ENCODE results near the gene SLC31A1.

The SLC31A1 gene

DNA sequence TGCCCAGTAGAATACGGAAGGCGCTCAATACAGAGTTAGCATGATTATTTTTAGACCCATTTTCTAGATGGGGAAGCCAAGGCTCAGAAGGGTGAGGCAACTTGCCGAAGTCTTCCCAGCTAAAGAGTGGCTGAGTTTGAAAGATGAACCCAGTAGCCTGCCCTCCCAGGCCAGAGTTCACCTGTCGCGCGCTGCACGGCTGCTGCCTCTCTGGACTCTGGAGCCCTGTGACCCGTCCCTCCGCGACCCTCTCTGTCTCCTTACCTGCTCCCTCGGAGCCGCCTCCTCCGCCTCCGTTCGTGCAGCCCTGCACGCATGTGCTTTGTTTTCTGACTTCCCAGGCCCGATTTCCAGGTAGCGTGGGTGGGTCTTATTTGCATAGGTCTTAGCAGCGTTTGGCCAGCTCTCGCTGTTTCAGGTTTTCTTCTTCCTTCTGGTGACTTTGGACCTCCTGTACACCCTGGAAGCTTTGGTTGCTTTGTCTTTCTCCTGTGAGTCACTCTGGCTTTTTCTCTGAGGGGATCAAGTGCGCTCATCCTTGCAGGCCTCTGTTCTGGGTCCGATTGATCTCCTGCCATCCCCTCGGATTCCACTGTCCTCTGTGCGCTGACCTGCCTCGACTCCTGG, 81.6 kb downstream of the SLC31A1 start, which contains the start of gene RNF183:
TSS of gene RNF183 (minus strand) at position 585 of the 627 bp plus-strand sequence. CDS start 5,192 bp downstream, outside the sequence.
- no peak for DNase-seq (ENCODE audit: low read depth, low spot score)

DNA sequence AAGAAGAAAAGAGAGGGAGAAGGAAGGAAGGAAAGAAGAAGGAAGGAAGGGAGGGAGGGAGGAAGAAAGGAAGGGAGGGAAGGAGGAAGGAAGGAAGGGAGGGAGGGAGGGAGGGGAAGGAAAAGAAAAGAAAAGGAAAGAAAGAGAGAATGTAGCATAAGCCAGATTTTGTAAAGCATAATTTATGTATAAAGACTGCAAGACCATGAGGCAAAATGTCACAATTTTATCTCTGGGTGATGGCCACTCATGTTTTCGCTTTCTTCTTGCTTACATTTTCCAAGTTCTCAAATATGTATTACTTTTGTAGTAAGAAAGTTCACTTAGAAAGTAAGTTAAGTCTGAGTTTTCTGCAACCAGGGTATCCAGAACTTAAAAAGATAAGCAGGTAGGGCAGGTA, 85.2 kb downstream of the SLC31A1 start:
- no peak for DNase-seq (ENCODE audit: low read depth, low spot score)

DNA sequence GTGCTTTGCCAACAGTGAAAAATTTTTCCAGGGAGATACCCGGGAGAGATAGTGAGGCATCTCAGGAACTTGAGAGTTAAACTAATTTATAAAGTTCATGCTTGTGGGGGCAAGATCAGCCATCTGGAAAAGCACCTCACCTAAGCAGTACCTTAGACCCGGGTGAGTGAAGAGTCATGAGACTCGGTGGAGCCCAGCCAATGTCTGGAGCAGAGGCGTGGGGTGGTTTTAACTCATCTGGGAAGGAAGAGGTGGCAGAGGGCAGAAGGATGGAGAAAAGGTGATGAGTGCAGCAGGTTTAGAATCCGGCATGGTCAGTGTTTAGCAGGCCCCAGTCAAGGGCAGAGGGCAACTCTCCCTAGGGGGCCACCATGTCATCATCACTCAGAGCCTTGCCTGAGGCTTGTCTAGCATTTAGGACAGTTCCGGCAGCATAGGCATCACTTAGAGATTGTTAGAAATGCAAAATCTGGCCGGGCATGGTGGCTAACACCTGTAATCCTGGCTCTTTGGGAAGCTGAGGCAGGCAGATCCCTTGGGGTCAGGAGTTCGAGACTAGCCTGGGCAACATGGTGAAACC, 86.1 kb downstream of the SLC31A1 start:
- no peak for DNase-seq (ENCODE audit: low read depth, low spot score)

DNA sequence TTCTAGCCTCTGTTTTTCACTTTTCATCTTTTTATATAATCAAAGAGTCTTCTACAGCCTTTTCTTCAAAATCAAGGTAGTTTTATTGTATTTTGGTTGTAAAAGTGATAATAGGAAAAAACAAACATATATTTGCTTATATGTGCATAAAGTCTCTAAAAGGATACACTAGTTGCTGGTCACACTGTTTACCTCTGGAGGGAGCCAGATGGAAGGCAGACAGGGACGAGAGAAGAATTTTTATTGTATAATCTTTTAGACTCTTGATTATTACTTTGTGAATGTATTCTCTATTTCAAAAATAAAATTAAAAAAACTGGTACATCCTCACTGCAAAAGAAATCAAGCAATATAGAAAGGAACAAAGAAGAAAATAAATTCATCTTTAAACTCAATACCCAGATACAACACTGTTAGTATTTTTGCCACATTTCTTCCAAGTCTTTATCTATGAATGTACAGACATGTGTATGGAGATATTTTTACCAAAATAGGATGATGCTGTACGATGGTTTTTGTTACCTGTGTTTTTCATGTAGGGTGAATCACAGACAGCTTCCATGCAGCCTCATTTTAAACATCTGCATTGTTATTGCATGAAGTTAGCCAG, 88.0 kb downstream of the SLC31A1 start:
- DNase-seq (ENCODE audit: low read depth, low spot score): no peak

DNA sequence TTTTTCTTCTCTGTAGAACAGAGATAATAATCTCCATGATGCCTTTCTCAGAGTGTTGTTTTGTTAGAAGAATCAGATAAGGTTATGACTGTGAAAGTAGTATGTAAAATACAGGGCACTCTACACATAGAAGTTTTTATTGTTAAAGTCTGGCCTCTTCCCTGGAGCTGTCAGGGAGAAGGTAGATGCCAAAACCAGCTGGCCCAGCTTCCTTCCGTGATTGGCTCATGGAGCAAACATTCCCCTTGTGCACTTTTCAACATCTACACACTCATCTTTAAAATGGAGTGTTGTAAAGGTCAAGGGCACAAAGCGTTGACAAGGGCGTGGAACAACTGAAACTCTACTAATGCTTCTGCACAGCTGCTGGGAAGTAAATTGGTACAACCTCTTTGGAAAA, 89.2 kb downstream of the SLC31A1 start:
- DNase-seq (ENCODE audit: low read depth, low spot score): no peak

DNA sequence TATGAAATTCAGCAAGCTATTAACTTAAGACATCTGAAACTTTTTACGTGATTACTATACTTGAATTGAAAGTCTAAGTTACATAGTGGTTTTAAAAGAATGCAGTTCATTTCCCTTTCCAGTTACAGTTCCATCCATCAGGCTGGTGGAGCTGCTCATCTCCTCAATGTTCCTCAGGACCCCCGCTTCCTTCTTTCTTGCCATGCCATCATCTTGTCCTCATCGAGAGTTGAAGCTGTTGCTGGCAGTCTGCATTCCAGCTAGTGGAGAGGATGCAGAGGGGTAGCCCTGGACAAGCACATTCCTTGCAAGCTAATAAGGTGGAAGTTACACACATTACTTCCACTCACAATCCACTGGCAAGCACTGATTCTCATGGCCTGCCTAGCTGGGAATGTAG, 90.6 kb downstream of the SLC31A1 start:
- no peak for DNase-seq (ENCODE audit: low read depth, low spot score)

DNA sequence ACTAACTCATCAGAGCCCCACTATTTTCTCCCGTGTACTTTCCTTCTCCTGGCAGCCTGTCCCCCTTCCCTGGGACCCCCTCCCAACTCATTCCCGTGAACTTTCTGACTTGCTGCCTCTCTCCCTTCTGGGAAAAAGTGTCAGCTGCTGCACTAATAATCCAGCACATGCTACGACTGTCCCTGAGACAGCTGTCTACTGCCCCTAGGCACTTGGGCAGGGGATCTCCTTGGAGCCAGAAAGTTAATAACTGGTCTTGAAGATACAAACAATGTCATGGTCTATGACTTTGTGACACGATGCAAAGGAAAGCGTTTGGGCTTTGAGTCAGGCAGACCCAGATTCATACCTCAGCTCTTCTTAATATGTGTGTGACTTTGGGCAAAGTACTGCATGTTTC, 91.9 kb downstream of the SLC31A1 start:
- DNase-seq (ENCODE audit: low read depth, low spot score): no peak
